ENCODE measurements around the gene SPAM1.
"Not testable (repeated sequence)": the region's sequence is repeated elsewhere in the genome, so short reads cannot be mapped to it uniquely, and the experiment has no call there.

The SPAM1 gene

GRCh38 chr7:123944395-123944794 is 19.4 kb downstream of the SPAM1 start:
- DNase-seq (ENCODE audit: extremely low spot score, insufficient read length, low read depth) (no peak), FAIRE-seq (no peak)

- FAIRE-seq (no peak), DNase-seq (ENCODE audit: extremely low spot score, insufficient read length, low read depth) (no peak)
These were observed 20.9 kb downstream of the SPAM1 start for GRCh38 chr7:123945938-123946337.

- no peak for FAIRE-seq
- no peak for DNase-seq (ENCODE audit: extremely low spot score, insufficient read length, low read depth)
These were observed 23.1 kb downstream of the SPAM1 start for GRCh38 chr7:123948136-123948535.

GRCh38 chr7:123958186-123958703 is 33.2 kb downstream of the SPAM1 start:
- no peak for FAIRE-seq
- DNase-seq (ENCODE audit: extremely low spot score, insufficient read length, low read depth): no peak

GRCh38 chr7:123961771-123962170 is 36.7 kb downstream of the SPAM1 start:
- no peak for DNase-seq (ENCODE audit: extremely low spot score, insufficient read length, low read depth)
- FAIRE-seq: no peak

- FAIRE-seq (no peak), DNase-seq (ENCODE audit: extremely low spot score, insufficient read length, low read depth) (no peak)
These were observed 41.9 kb downstream of the SPAM1 start for GRCh38 chr7:123966936-123967335.

GRCh38 chr7:123972045-123972444 is 47.0 kb downstream of the SPAM1 start:
- FAIRE-seq (no peak), DNase-seq (ENCODE audit: extremely low spot score, insufficient read length, low read depth) (no peak)

- DNase-seq (ENCODE audit: extremely low spot score, insufficient read length, low read depth) (no peak), FAIRE-seq (no peak)
These were observed 47.8 kb downstream of the SPAM1 start for GRCh38 chr7:123972831-123973230.

GRCh38 chr7:123974326-123974908 is 49.4 kb downstream of the SPAM1 start:
- no peak for DNase-seq (ENCODE audit: extremely low spot score, insufficient read length, low read depth)
- FAIRE-seq: no peak

GRCh38 chr7:123975084-123975483 is 50.0 kb downstream of the SPAM1 start:
- DNase-seq (ENCODE audit: extremely low spot score, insufficient read length, low read depth): no peak
- no peak for FAIRE-seq

- FAIRE-seq (no peak), DNase-seq (ENCODE audit: extremely low spot score, insufficient read length, low read depth) (no peak)
These were observed 52.0 kb downstream of the SPAM1 start for GRCh38 chr7:123977081-123977480.

GRCh38 chr7:123979876-123980275 is 54.8 kb downstream of the SPAM1 start:
- FAIRE-seq: no peak

GRCh38 chr7:123987445-123987844 is 62.4 kb downstream of the SPAM1 start:
- DNase-seq (ENCODE audit: extremely low spot score, insufficient read length, low read depth) (no peak), FAIRE-seq (no peak)

More at GRCh38 chr7:123979876-123980275, 54.8 kb downstream of the SPAM1 start:
- no peak for DNase-seq (ENCODE audit: extremely low spot score, insufficient read length, low read depth)

GRCh38 chr7:123992913-123993518 is 68.0 kb downstream of the SPAM1 start:
- FAIRE-seq (no peak), DNase-seq (ENCODE audit: extremely low spot score, insufficient read length, low read depth) (no peak)

- no peak for FAIRE-seq
- no peak for DNase-seq (ENCODE audit: extremely low spot score, insufficient read length, low read depth)
These were observed 69.0 kb downstream of the SPAM1 start for GRCh38 chr7:123993996-123994395.

- no peak for DNase-seq (ENCODE audit: extremely low spot score, insufficient read length, low read depth)
These were observed 69.4 kb downstream of the SPAM1 start for GRCh38 chr7:123994449-123994848.

GRCh38 chr7:123995617-123996326 is 70.7 kb downstream of the SPAM1 start:
- DNase-seq (ENCODE audit: extremely low spot score, insufficient read length, low read depth) (no peak), FAIRE-seq (no peak)

More at GRCh38 chr7:123994449-123994848, 69.4 kb downstream of the SPAM1 start:
- FAIRE-seq: no peak

- DNase-seq (ENCODE audit: extremely low spot score, insufficient read length, low read depth): no peak
- no peak for FAIRE-seq
These were observed 71.2 kb downstream of the SPAM1 start for GRCh38 chr7:123996327-123996625.

GRCh38 chr7:123998921-123999320 is 73.9 kb downstream of the SPAM1 start:
- FAIRE-seq (no peak), DNase-seq (ENCODE audit: extremely low spot score, insufficient read length, low read depth) (no peak)

GRCh38 chr7:123999703-124000102 is 74.7 kb downstream of the SPAM1 start:
- FAIRE-seq (no peak), DNase-seq (ENCODE audit: extremely low spot score, insufficient read length, low read depth) (no peak)

GRCh38 chr7:124008296-124008695 is 83.3 kb downstream of the SPAM1 start:
- not testable (repeated sequence) for FAIRE-seq; DNase-seq (ENCODE audit: extremely low spot score, insufficient read length, low read depth)

Measured in GM18507 (cell line).